HG03064 (cell line): ENCODE results near the gene MAGI3.
"Not testable (repeated sequence)": the region's sequence is repeated elsewhere in the genome, so short reads cannot be mapped to it uniquely, and the experiment has no call there.

Experiments
- ATAC-seq: cut with Tn5 transposase; IDR thresholded peaks from one replicate; pipeline ENCODE4 v1.9.1; 2021; ENCODE audit warnings: low read depth; ENCODE audit not compliant: unreplicated experiment

Gene MAGI3

DNA sequence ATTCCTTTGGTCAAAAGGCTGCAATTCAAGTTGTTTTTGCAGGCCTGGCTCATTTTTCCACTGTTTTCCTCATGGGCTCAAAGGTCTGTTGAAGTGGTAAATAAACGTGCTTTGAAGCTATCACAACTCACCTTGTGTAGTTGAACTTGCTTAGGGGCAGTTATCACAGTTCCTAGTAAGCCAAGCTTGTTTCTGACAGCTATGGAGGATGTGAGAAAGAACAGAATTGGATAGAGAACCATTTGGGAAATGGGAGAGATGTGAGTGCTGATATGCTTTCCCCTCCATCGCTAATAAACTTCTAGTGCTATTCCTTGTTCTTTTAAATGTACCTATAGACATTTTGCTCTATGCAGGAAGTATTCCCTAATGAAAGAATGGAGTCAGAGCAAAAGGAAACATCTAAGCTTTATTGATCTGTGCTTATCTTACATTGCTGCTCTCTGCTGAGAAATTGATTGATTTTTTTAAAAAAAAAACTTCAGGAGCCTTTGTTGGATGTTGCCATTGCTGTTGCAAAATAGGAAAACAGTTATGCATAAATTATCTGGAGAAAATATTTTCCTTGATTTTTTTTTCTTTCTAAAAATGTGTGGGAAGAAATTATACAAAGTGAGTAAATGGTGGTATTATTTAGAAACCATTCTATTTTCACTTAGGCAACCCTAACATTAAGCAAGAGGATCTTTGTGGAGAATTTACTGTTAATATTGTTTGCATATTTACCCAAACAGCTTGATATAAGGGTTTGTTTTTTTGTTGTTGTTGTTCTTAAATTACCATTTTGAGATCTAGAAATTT lies 118.2 kb downstream of the MAGI3 start:
- ATAC-seq, result no peak

DNA sequence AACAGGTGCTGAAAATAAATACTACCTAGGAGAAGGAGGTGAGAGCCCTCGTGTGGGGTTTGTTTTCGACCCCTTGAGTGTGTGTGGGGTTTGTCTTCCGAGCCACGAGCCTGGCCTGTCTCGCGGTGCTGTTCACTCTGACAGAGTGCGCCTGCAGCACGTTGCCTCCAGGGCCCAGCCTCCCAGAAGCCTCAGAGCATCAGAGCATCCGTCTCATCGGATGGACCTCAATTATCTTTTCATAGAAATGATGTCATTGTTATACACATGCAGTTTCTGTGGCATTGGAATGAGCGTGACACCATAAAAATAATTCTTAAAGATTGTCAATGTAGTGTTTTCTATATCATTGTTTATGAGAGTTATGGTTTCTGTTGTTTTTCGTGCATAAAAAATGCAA lies 119.5 kb downstream of the MAGI3 start:
- ATAC-seq, result not testable (repeated sequence)

GRCh38 chr1:113511269-113511668 lies 121.0 kb downstream of the MAGI3 start:
- no peak for ATAC-seq

DNA sequence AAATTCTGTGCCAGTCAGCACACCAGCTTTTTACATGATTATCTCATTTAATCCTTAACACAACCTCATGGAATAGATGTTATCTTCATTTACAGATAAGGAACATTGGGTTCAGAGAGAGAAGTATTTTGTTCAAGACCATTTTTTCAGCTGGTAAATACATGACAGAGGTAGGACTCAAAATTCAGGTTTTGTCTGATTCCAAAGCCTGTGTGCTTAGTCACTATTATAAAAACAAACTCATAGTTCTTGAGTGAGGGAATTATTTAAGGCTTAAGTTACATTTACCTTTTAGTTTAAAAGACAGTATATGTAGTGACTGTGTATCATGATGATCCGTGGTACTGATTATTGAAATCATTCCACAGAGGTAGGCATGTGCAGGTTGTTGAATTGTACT lies 125.2 kb downstream of the MAGI3 start:
- ATAC-seq, result no peak

DNA sequence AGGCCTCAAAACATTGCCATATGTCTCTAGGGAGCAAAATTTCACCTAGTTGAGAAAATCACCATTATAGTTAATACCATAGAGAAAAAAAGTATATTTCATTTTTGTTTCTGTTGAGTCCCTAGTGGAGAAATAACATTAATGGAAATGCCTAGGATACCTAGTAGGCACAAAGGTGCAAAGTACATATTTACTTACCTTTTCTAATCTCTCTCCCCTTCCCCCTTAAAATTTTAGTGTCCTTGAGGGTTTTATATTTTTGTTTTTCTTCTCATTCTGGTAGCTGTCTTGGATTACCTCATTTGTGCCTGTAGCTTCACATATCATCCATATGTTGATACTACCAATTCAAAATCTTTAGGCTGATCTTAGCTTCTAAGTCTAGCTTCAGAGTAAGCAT lies 127.0 kb downstream of the MAGI3 start:
- ATAC-seq, result no peak

DNA sequence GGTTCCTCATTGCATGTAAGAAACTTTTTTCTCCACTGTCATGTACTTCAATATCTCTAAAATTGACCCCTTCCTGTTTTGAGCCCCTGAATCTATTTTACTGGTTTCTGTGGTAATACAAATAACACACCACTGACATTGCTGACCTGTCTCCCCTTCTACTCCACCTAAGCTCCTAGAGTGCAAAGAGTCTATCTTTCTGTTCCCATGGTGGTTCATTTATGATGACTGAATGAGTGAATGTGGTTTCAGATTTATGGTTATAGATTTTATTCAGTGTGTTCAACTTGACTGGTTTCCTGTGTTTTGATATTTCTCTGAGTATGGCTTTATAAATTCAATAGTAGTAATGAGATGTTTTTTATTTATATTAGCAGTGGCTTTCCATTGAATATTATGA lies 127.7 kb downstream of the MAGI3 start:
- ATAC-seq, result no peak

DNA sequence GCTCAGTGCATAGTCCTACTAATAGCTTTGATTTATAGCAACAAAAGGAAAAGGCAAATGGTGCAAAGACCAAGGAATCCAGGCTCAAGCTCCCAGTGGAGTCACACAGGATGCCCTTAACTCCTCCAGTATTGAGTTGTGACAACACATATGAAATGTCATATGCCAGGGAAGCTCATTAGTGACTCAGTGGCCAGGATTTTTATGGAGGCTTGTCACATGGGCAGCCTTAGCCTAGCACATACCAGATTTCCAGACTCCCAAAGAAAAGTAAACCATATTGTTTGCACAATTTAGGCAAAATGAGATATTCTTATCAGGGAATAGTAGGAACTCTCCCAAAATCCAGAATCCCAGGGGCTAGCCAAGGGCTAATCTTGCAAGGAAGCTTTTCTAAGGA lies 129.2 kb downstream of the MAGI3 start:
- no peak for ATAC-seq

GRCh38 chr1:113530021-113530420 lies 139.7 kb downstream of the MAGI3 start:
- no peak for ATAC-seq

- ATAC-seq, result no peak
Measured at GRCh38 chr1:113531321-113531720, 141.0 kb downstream of the MAGI3 start.

DNA sequence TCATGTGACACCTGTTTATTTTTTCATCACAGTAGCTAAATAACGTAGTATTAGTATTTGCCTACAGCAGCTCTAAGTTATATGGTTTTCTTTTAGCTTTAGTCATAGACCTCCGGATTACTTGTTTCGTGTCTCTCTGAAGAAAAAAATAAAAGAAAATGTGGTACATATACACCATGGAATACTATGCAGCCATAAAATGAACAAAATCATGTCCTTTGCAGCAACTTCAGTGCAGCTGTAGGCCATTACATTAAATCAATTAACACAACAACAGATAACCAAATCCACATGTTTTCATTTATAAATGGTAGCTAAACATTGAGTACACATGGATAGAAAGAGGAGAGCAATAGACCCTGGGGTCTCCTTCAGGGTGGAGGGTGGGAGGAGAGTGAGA lies 142.7 kb downstream of the MAGI3 start:
- no peak for ATAC-seq

GRCh38 chr1:113534130-113534817 lies 144.0 kb downstream of the MAGI3 start:
- no peak for ATAC-seq

DNA sequence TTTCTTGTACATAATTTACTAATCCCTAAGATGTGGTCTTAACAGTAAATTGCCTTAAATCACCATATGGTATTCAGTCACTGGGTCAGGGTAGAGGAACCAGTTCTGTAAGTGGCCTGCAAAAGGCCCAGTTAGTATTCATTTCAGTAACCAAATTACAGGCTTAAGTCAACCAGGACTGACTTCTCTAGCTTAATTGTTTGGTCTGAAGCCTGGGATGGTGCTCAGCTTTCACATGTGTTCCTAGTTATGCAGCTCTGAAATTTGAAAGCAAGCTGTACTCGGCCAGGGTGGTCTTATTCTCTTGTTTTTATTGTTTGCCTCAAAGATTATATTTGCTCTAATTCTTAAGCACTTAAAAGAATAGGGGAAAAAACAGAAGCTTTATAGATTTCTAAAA lies 144.6 kb downstream of the MAGI3 start:
- ATAC-seq, result no peak

GRCh38 chr1:113536182-113536780 lies 146.0 kb downstream of the MAGI3 start:
- ATAC-seq, result no peak

- no peak for ATAC-seq
Measured at GRCh38 chr1:113538225-113538624, 147.9 kb downstream of the MAGI3 start.

- no peak for ATAC-seq
Measured at GRCh38 chr1:113540335-113540734, 150.0 kb downstream of the MAGI3 start.

DNA sequence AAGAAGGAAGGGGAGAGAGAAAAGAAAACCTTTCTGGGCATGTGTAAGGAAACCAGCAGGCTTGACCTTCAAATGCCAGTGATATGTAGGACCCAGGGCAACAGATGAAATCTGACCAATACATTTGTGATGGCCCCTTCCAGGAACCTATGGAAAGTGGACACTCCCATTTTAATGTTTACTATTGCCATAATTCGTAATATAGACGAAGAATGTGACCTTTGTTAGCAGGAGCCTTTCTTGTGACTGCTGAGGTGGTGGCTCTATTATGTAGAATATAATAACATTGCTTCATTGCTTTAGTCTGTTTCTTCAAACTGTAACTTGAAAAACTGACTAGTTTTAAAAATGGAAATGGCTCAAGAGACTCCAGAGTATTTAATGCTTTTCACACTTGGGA lies 150.8 kb downstream of the MAGI3 start:
- ATAC-seq, result no peak

DNA sequence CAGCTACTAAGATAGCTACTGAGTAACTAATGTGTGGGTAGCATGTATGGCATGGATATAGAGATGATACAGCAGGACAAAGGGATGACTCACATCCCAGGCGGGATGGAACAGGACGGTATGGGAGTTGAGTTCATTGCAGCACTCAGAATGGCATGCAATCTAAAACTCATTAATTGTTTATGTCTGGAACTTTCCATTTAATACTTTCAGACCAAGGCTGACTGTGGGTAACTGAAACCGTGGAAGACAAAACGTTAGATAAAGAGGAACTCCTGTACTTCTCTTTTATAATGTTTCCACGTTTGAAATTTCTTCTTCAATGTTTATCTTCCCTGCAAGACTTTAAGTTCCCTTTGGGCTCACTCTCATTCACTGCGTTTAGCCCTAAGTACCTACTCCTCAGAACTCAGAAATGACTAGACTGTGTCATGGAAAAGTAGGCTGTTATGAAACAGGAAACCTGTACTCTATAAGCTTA lies 151.9 kb downstream of the MAGI3 start:
- ATAC-seq, result no peak

GRCh38 chr1:113543110-113543509 lies 152.8 kb downstream of the MAGI3 start:
- ATAC-seq, result no peak

DNA sequence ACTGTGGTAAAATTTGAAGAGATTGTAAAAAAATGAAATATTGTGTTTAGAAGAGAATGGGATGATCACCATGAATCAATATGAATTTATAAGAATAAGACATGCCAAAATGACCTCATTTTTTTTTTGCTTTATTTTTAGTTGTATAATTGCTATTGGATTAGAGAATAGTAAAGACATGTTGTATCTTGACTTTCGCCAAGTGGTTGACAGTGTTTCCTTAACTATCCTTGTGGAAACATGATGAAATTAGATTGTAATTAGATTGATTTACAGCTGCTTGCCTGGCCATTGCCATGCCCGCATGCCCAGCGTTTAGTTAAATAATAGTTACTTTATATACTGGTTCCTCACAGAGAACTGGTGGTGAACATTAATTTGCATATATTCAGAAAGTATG lies 154.9 kb downstream of the MAGI3 start:
- no peak for ATAC-seq

DNA sequence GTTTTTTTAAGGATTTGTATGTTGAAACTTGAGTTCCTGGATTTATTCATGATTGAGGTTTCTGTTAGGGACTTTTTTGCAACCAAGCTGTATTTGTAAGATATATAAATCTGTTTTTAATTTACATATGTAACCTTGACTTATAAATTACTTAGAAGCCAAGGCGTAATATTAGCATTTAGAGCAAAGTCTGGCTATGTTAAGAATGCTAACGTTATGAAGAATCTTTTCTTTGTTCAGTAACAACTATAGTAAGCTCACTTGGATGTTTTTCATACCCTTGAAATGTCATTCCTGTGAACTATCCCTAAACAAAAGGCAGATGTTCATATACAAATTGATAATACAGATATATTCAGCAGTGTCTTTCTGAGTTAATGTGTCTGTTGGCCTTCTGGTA lies 155.3 kb downstream of the MAGI3 start:
- ATAC-seq, result no peak

GRCh38 chr1:113551728-113552127 lies 161.4 kb downstream of the MAGI3 start:
- no peak for ATAC-seq

GRCh38 chr1:113552244-113552643 lies 161.9 kb downstream of the MAGI3 start:
- ATAC-seq, result no peak
